GM18517 (cell line): ENCODE data around the gene PHKA1.
A peak's percentile ranks its signal among the peaks of the same experiment; 100 is the strongest.
"Not testable (repeated sequence)": the region's sequence is repeated elsewhere in the genome, so short reads cannot be mapped to it uniquely, and the experiment has no call there.

Experiments
- ATAC-seq: cut with Tn5 transposase; IDR thresholded peaks from one replicate; pipeline ENCODE4 v1.9.1; 2021; ENCODE audit warnings: mild to moderate bottlenecking, moderate library complexity; ENCODE audit not compliant: unreplicated experiment

PHKA1 gene

DNA sequence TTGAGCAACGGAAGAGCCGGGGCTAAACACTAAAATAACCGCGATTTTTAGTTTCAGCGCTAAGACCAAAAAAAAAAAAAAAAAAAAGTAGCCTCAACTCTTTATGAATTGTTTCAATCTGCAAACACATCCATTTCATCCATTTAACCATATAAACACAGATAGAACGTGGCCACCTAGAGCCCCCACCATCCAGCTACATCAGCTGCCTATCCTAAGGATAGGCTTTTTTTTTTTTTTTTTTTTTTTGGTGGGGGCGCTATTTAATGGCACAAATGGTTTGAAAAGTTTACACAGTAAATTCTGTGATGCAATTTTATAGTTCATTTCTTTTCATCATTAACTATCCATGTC is 141.0 kb downstream of the PHKA1 start:
- ATAC-seq = peak; percentile 29

DNA sequence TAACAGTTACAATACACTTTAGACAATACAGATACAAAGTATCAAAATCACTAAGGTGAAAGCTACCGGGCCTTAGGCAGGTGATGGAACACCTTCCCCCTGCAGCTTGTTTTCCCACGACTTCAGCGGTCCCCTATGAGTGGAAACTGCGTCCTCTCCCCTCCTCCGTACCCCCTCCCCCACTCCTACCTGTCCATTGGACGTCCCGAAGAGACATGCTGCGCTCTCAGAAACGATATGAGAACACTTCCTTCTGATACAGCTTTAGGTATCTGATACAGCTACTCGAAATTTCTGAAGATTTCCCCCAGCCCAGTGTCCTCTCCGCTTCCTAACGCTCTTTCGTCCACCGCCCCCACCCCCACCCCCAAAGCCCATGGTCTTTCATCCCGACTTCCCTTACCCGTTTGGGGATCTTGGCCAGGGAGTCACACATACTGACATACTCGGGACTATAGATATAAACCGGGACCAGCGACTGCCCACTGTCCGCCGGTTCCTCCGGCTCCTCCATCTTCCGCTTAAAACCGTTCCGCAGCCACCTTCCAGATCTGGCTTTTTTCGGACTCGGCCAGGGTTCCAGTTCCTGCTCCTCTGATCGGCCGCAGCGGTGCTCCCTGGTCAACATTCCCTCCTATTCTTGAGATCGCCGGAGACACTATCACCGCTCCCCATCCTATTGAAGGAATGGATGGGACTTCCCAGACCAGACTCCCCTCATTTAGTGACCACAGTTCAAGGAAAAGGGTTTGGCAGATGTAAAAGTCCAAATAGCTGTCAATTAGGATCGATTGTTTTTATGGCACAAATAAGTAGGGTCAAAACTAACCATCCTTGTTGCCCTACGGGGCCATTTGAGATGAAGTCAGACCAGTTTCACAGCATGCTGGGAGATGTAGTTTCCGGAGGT is 141.6 kb downstream of the PHKA1 start, which contains the start of gene HDAC8:
Gene HDAC8, minus strand, starts transcription at position 596 of the 910 bp plus-strand sequence. Its CDS starts 82 bp downstream, at position 514.
- peak; percentile 98 for ATAC-seq

DNA sequence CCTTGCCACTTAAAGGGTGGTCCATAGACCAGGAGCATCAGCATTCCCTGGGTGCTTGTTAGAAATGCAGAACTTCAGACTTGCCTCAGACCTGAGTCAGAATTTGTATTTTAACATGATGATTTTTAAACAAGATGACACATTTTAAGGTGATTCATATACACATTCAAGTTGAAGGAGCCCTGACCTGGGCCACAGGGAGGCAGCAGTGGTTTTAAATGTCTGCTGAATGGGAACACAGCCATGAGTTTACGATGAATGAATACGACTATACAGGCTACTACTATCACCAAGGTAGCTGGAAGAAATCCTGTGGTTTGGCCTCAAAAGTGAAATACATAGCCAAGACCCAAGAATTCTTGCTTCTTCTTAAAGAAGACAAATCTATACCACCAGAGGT is 144.3 kb downstream of the PHKA1 start:
- no peak for ATAC-seq

DNA sequence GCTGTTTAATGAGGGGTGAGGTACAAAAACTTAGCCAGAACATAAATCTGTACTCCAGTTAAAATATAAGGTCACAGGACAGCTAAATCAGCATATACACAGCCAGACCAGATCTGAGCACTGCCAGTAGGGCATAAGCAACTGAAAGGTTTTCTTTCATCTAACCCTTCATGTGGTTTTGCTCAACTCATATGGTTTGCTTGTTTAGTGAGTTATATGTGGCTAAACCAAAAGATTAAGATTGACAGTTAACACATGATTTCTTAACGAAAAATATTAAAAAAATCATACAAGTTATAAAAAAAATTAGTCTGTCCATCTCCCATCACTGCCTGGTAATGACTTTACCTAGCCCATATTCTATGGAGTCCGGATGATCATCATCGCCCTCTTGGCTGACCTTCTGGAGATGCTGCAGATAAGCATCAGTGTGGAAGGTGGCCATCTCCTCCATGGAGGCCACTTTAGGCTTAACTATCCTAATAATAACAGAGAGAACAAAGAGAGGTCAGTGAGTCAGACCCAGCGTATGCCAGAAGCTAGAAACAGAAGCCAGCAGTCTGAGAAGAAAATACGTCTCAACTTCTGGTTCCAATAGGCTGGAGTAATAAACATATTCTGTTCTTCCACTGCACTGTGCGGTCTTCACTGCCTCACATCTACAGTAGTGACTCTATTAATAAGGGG is 145.6 kb downstream of the PHKA1 start:
- ATAC-seq = no peak

DNA sequence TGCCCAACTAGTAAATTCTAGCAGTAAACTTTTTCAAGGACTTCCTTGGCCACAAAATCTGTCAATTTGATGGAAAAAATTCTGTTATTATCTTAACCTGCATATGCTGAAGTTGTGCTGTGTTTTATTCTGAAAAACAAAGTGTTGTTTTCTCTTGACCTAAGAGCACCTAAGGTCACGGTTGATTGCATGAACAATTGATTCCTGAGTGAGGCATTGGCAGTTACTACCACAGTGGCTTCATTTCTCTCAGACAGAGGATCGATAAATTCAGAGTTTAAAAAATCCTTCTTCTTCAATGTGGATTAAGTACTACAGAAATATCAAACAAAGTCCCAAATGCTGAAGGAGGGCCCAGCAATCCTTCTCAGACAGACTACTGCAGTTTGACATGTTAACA is 147.7 kb downstream of the PHKA1 start:
- ATAC-seq = no peak

DNA sequence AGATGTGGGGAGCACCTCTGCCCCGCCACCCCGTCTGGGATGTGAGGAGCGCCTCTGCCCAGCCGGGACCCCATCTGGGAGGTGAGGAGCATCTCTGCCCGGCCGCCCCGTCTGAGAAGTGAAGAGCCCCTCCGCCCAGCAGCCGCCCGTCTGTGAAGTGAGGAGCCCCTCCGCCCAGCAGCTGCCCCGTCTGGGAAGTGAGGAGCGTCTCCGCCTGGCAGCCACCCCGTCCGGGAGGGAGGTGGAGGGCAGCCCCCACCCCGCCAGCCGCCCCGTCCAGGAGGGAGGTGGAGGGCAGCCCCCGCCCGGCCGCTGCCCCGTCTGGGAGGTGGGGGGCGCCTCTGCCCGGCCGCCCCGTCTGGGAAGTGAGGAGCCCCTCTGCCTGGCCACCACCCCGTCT is 154.5 kb downstream of the PHKA1 start:
- ATAC-seq = not testable (repeated sequence)

DNA sequence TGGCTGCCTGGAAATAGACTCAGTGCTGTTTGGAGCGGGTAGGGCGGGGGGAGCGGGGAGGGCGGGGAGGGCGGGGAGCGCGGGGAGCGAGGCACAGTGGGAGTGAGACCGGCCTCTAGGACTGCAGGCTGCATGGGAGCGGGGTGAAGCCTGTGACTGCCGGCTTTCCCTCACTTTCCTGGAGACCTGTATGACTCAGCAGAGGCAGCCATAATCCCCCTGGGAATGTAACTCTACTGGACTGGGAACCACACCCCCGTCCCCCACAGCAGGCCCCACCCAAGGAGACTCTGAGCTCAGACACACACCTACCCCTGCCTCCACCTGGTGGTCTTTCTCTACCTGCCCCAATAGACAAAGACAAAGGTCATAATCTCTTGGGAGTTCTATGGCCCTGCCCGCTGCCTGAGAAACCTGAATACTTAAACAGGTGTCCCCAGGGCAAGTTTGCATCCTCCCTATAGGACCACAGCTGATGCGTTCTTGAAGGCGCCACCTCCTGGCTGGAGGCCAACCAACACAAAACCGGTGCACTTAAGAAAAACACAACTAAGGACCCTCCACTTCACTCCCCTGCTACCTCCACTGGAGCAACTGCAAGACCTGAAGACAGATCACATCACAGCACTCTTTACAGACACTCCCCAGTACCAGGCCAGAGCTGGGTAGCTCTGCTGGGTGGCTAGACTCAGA is 159.5 kb downstream of the PHKA1 start:
- no peak for ATAC-seq

DNA sequence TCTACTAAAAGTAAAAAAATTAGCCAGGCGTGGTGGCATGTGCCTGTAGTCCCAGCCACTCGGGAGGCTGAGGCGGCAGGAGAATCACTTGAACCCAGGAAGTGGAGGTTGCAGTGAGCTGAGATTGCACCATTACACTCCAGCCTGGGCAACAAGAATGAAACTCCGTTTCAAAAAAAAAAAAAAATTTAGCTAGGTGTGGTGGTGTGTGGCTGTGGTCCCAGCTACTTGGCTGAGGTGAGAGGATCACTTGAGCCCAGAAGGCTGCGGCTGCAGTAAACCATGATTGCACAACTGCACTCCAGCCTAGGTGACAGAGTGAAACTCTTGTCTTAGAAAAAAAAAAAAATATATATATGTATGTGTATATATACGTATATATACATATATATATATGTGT is 161.7 kb downstream of the PHKA1 start:
- not testable (repeated sequence) for ATAC-seq

DNA sequence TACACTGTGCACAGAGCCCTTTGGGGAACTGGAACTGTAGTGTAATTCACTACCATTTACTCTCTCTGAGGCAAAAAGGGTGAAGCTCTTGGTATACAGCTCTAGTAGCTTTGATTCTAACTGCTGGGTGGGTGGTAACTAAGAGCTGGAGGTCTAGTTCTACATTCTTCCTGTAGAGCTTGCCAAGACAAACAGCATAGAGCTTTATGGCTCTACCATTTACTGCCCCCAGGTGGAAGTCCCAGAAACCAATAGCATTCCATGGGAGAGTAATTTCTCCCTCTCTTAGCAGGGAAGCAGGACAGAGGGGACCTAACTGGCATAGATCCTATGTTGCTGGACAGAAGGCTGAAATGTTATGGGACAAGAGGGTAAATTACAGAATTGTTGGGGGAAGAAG is 168.1 kb downstream of the PHKA1 start:
- no peak for ATAC-seq

DNA sequence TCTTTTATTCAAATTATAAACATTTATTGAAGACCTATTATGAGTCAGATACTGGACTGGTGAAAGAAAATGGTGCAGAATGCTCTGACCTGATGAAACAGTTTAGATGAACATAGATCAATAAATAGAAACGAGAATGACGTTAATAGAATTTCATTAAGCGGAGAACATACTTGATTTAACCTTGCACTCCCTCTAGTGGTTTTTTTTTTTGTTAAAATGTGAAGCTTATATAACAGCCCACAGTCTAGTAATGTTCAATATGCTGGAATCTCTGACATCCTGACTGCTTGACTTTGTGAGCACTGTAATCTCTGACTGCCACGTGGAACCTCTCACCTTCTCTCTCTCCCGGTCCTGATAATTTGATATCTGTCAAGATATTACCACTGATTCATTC is 173.8 kb downstream of the PHKA1 start:
- ATAC-seq = no peak

DNA sequence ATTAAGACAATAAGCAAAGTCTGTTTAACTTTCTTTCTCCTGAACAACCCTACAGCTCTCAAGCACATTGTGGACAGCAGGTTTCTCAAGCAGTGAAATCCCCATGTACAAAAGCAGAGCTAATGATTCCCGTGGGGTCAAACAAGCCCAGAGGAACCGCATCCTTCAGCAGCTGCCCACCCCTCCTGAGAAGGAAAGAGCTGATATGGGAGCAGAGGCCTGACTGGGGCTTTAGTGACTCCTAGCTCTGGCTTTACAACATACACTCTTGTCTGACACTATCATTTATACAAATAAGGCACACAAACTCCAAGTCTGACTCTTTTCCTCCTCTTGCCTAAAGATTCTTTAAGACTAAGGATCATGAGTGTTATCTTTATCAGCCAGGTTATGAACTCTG is 174.3 kb downstream of the PHKA1 start:
- ATAC-seq = no peak

DNA sequence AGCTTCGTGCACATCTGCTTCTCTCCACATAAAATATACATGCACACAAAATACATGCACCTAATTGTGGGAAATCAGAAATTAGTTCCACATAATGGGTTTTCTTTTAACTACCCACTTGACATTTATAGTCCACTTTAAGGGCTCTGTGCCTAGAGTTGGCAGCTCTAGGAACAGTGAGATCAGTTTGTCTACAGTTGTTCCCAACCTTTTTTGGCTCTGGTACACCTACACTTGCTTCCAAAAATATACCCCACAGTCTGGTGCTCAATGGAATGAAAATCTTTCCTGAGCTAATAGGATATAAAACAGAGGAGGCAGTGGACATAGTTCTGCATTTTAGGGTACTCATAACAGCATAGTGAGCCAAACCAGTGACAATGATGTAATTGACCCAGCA is 177.6 kb downstream of the PHKA1 start:
- no peak for ATAC-seq

DNA sequence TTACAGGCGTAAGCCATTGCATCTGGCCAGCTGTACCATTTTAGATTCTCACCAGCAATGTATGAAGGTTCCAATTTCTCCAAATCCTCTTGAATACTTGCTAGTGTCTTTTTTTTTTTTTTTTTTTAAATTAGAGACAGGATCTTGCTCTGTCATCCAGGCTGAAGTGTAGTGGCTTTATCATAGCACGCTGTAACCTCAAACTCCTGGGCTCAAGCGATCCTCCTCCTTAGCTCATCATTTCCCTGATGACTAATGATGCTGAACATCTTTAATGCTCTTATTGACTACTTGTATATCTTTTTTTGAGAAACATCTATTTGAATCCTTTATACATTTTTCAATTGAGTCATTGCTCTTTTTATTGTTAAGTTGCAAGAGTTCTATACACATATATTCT is 181.7 kb downstream of the PHKA1 start:
- ATAC-seq = no peak
